NCI-H146 (cell line): Measurements from ENCODE around the gene TFEB.
A peak's percentile ranks its signal among the peaks of the same experiment; 100 is the strongest.

Experiments used
- DNase-seq: peaks from one replicate; lab custom pipeline; 2025; lab: John Stamatoyannopoulos, UW

Gene TFEB

DNA sequence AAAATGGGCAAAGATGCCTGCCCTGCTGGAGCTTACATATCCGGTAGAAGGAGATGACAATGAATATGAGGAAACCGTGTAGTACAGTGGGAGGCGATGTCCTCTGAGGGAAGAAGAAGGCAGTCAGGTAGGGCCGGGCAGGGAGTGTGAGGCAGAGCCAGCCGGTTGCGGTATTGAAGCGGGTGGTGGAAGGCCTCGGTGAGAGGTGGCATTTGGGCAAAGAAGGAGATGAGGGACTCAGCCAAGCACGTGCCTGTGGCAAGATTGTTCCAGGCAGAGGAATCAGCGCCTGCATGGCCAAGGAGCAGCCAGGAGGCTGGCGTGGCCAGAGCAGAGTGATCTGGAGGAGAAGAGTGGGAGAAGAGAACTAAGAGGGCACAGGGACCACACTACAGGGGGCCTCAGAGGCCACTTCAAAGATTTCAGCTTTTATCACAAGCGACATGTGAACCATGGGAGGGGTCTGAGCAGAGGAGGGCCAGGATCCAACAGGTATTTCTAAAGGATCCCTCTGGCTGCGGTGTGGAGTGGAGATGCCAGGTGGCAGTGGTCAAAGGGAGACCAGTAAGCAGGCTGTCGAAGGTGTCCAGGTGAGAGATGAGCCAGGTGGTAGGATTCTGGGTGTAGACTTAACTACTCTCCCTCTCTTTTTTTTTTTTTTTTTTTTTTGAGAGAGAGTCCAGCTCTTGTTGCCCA, 83.3 kb downstream of the TFEB start:
- peak; percentile 24 for DNase-seq

DNA sequence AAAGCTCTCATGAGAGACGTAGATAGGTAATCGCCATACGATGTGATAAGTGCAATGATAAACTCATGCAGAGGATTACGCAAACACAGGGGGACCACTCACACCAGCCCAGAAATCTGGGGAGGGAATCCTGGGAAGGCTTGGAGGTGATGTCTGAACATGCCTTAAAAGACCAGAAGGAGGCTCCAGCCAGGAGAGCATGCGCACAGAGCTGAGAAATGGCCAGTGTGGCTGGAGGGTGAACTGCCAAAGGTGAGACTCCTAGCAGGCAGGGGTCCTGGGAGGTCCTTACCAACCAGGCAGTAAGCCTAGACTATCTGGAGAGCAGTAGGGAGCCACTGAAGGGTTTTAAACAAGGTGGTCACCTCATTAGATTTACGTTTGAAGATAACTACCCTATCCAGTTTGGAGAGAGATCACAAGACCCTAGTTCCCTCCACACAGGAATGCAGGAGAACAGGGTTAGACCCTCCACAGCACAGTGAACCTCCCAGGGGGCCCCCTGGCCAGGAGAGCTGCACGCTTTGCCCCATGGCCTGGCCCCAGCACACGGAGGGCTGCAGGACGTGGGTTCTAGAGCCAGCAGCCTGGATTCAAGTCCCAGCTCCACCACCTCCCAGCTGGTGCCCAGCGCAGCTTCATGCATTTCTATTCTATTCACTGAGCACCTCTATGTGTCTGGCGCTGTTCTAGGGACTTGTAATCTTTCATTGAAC, 84.0 kb downstream of the TFEB start:
- no peak for DNase-seq

DNA sequence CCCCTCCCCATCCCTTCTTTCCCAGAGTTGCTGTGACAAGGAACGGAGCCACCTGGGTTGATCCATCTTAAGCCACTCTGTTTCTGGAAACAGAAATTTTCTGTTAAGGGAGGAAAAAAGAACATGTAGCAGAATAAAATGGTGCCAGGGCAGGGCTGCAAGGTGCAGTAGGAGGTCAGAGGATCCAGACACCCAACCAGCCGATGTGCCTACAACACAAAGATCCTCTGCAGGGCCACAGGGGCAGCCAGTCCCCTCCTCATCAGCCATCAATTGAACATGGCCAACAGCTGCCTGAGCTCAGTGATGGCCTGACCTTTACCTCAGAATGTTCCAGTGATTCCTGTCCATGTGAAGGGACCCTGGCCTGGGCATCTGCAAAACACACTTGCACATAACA, 85.3 kb downstream of the TFEB start:
- DNase-seq, result no peak

DNA sequence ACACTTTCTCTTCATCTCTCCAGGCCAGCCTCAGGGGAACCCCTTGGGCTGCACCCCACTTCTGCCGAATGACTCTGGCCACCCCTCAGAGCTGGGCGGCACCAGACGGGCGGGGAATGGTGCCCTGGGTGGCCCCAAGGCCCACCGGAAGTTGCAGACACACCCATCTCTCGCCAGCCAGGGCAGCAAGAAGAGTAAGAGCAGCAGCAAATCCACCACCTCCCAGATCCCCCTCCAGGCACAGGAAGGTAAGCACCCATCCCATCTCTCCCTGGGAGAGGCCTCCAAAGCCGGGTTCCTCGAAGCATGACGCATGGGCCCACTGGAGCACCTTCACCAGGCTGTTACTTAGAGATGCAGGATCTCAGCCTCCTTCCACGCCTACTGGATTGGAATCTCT, 85.8 kb downstream of the TFEB start:
- no peak for DNase-seq

DNA sequence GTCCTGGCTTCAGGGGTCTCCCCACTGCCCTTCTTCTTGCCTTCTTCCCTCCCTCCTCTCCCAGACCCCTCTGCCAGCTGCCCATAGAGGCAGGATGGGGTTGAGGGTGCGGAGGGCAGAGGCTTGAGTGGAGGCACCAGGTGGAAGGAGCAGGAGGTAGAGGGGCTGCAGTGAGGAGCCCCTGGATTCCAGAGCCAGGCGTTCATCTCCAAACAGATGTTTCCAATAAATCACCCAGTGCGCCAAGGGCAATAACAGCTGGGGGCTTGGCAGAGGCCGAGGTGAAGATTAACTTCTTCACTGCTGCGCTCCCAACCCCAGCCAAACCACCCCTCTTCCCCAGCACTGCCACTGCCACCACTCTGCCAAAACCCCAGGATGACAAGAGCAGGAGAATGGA, 86.5 kb downstream of the TFEB start:
- no peak for DNase-seq

DNA sequence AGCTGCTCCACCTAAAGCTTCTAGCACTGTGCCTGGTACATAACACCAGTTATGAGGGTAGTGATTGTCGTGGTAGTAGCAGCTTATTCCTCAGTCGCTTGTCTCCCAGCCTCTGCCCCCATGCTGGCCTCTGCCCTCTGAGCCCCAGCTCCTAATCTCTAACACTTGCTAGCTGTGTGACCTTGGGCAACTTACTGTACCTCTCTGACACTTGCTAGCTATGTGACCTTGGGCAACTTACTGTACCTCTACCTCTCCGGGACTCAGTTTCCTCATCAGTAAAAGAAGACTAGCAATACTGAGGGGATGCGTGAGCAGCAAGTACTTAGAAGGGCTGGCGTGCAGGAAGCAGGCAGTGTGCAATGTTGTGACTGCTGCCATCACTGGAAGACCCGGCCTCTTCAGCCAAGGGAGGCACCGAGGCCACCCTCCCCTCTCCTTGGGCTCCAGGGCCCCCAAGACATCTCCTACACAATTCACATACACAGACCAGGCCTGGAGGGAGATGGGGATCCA, 87.3 kb downstream of the TFEB start:
- DNase-seq, result no peak

DNA sequence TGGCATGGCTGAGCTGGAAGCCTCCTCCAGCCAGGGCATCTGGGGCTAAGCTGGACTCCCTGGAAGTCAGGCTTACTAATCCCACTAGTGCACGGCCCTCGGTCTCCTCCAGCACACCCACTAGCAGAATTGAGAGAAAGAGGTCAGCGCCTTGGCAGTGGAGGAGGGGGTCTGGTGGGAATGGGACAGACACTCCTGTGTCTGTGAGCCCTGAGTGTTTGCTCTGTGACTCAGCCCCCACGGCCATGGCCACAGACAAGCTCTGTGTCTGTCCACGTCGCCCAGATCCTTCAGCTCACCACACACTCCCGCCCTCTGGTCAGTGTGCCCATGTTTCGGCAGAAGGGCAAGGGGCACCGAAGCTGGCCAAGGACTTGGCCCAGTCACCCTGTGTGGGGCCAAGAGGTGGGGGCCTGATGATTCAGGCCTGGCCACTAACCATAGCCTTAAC, 88.3 kb downstream of the TFEB start:
- no peak for DNase-seq

DNA sequence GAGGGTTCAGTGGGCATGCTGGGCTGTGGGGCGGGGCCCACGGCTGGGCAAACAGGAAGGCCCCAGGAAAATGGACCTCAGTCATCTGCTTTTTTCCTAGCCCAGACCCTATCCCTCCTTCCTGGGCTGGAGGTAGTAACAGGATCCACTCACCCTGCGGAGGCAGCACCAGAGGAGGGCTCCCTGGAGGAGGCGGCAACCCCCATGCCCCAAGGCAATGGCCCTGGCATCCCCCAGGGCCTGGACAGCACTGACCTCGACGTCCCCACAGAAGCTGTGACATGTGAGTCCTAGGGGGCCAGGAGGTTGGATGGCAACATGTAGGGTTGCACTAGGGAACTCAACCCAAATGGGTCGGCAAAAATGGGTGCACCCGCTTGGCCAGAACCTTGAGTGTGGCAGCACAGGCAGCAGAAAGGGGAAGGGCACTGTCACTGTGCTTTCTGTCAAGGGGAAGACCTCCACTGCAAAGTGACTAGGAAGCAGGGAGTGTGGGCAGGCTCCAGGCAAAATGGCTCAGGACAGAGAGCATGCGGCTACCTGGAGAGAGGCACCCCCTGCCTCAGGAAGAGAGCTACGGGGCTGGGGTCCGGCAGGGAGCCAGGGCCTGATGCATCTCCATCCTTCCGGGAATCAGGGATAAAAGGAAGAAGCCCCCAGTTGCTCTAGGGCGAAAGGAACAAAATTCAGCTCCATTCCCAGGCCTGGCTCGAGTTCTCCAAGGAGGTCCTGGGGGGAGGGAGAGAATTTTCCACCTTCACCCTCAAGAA, 89.2 kb downstream of the TFEB start:
- DNase-seq, result peak; percentile 36

DNA sequence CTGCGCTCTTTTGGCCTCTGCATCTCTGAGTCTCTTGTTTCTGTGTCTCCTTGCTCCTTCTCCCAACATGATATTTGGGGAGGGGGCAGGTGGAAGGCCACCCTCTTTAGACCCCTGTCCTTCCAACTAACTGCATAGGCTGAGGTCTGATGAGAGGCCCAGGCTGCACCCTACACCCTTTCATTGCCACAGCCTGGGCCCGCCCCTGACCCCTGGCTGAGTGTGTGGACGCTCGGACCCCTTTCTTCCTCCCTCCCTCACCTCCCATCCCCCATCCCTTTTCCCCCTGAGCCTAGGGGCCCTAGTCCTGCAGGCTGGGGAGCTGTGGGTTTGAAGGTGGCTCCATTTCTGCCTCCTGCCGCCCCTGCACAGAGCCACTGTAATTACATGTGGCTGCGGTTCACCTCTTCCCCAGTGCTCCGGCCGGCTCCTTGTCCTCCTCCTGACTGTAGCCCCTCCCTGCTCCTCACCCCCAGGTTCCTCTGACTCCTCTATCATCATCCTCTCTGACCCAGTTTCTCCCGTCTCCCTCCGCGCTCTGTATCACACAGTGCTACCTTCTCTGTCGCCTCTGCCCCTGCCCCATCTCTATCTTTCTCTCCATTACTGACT, 90.3 kb downstream of the TFEB start:
- no peak for DNase-seq

DNA sequence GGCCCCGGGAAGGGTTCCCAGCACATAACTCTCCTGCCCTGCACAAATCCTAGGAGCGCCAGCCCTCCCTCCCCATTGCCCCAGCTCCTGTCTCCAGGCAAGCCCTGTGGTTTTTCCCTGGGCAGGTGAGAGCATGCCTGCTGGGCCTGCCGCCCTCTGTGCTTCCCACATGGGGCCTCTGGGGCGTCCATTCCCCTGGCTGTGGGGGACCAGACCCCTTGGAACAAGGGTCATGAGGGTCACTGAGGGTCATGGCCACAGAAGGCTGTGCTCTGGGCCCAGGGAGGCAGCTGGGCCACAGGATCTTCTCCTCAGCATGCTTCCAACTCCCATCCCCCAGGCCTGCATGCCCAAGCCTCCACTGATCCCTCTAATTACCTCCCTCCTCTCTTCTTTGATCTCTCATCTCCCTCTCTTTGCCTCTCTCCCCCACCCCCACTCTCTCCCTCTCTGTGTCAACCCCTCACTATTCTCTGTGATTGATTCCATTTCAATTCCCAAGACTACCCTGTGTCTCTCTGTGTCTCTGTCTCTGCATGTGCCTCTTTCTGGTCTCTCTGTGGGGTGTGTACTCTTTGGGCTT, 91.0 kb downstream of the TFEB start:
- DNase-seq, result no peak

DNA sequence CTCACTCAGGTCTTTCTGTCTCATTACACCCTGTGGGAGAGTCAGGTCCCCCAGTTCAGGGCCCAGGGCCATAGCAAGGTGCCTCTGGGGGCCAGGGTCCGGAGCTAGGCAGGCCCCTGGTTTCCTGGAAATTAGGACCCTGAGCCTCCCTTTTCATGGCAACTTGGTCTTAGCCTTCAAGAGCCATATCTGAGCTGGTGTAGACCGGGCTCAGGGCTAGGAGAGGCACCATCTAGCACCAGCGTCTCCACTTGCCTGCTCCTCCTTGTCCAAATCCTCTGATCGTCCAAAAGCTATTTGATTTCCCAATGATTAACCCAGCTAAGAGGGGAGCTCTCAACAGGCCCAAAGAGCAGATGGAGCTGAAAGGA, 91.5 kb downstream of the TFEB start:
- DNase-seq, result no peak

DNA sequence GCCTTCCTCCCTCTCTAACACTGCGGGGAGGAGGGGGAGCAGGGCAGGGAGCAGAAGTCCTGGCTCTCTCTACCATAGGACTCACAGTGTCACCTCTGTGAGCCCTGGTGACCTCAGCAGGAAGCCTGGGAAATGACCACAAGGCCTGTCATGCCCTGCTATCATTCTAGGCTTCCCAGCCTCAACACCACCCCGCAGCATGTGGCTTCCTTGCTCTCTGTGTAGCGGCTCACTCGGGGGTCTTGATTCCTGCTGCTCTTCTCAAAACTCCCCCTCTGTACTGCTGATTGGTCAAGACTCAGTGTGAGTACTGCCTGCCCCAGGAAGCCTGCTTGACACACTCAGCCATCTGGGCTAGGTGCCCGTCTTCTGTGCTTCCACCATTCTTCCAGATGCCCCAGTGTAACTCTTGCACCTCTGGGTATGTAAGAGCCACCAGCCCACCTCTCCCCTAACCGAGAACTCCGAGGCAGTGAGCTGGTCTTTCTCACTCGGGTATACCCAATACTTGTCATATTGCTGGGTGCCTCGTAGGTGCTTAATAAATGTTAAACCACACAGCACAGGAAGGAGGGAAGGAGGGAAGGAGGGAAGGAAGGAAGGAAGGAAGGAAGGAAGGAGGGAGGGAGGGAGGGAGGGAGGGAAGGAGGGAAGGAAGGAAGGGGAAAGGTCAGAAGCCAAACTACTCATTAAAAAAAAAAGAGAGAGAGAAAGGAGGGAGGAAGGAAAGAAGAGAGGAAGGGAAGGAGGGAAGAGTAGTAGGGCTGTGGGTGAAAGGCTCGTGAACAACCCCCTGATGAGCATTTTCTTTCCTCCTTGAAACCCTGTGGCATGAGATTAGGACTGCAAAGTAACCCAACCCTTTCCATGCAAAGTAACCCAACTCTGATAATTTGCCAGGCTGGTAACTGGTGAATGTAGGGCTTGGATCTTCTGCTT, 92.2 kb downstream of the TFEB start:
- no peak for DNase-seq

DNA sequence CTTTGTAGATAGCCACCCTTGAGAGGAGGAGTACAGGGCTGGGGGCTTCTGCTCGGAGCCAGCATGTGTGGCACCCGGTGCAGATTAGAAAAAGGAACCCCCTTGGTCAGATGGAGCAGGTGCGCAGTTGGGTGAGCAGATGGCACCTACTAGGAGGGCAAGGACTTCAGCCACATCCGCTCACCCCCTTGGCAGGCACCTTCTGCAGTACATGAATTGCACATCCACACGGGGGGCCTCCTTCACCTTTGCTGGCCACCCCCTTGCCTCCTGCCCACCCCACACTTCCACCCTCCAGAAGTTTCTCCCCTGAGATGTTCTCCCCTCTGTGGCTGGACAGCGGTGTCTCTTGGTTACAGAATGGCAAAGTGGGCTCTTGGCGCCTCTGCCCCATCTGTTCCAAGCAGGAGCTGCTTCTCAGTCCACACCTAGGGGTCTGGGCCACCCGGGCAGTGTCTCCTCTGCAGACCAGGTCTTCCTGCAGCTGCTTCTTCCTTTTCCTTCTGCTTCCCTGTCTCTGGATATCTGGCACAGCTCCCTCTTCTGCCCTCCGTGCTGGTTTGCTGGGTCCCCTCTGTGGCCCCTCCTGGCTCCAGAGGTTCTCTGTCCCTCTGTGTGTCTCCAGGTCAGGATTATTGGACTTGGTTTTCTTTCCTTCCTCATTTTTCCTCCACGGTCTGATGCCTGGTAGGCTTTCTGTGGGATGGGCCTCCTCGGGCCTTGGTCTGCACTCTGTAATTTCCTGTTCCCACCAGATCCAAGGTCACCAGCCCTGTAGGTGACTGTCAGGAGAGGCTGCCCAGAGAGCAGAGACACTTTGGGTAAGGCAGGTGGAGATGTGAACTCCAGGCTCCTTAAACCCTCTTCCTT, 93.1 kb downstream of the TFEB start:
- no peak for DNase-seq

DNA sequence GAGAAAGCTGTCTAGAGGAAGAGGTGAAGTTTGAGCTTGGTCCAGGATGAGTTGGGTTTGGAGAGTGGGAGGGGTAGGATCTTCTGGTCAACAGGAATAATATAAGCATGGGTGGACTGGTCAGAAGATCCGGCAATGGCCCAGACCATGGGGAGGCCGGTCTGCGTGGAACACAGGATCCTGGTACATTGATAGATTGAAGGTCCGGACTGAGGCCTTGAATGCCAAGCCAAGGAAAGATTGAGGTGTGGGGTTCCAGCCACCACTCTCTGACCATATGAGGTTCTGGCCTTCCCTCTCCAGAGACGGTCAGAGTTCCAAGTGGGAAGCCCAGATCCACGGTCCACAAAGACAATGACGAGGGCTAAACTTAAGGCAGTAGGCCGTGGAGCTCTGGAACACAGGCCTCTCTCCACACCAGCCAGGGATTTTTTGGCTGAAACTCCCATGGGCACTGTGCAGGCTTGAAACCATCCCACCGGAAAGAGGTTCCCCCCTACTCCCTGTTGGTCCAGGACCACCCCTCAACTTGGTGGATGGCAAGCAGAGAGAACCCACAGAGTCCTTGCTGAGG, 94.0 kb downstream of the TFEB start:
- no peak for DNase-seq

DNA sequence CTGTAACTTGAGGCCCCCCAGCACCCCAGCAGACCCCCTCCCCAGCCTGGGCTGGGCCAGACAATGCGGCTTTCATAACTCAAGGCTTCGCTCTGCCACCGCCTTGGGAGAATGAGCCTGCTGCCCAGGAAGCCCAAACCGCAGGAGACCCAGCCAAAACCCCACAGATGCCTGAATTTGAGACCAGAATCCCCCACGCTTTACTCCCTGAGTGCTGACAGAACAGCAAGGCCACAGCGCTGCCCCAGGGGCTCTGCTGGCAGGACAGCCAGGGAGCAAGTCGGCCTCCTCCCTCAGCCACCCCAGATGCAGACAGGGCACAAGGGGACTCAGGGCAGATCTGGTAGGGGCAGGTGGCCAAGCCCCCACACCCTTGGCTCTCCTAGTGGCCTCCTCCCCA, 95.0 kb downstream of the TFEB start:
- no peak for DNase-seq

DNA sequence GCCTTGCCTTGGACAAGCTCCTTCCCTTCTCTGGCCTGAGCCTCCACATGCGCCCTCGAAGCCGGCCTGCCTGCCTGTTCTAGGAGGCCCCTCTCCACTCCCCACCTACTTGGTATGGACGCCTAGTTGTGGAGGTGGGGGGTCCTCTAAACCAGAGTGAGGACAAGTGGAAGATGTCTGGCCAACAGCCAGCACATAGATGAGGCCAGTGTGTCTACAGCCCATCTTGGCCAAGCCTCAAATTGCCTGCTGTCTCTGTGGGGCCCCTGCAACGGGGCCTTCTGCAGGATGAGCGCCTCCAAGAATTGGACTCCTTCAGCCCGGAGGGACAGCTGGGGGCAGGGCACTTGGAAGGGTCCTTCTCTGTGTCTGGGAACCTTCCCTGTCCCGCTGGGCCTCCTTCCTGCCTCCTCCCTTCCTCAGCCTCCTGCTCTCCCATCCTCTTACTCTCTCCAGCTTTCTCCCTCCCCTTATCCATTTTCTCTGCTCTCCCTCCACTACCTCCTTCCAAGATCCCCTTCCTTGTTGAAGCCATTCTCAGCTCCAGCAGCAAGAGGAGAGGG, 95.5 kb downstream of the TFEB start:
- no peak for DNase-seq

DNA sequence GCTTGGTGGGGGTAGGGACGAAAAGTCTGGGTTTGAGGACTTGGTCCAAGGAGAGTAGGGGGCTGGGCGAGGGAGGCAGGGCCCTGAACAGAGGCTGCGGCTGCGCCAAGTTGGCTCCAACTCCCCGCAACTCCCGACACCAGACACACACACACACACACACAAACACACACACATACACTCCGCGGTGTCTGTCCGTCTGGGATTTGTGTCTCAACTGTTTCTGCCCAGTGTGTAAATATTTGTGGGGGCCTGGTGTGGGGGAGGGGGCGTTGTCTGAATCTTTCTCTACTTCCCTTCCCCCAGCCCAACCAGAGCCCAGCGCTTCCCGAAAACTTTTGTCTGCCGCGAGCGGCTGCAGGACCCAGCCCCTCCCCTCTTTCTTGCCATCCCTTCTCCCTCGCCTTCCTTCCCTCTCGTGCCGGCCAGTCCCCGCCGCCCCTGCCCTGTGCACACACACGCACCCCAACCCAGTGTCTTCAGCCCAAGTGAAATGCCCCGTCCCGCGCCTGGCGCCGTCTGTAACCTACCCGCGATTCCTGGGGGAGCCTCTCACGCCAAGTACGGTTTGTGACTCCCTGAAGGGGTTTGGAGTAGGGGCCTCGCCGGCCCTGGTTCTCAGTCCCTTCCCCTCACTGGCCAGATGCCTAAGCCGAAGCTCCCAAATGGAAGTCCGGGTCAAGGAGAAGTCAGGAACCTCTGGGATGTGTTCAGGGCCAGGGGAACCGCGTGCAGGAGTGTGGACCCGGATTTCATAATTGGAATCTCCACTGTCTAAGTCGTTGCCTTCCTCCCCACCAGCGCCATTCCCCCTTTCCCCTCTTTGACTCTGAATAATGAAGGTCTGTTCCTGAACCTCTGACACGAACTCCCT, 96.2 kb downstream of the TFEB start:
- no peak for DNase-seq
